ENCODE measurements around the gene MOGAT3.

MOGAT3 gene

DNA sequence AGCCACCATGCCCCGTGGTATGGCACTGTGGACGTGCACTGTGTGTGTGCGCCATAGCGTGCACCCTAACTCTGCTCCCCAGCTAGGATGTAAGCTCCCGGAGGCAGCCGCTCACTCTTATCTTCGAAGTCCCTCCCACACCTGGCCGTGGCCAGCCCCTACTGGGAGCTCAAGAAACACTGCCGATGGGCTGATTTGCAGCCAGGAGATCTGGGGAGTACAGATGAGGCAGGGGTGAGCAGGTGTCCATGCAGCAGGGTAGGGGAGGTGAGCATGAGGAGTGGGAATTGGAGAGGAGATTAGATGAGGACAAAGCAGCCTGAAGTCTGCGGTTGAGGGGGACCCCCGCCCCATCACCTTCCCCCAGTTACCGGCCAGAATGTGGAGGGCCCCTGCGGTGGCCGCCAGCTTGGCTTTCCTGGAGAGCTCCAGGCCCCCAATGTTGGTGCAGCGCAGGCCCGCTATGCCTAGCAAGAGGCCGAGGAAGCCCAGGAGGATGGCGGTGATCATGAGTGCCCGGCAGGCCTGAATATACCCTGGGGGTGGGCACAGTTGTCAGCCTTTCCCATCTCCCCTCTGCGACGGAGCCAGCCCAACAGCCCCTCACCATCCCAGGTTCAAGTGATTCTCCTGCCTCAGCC lies 33.2 kb upstream of the MOGAT3 start:
- no peak for DNase-seq

DNA sequence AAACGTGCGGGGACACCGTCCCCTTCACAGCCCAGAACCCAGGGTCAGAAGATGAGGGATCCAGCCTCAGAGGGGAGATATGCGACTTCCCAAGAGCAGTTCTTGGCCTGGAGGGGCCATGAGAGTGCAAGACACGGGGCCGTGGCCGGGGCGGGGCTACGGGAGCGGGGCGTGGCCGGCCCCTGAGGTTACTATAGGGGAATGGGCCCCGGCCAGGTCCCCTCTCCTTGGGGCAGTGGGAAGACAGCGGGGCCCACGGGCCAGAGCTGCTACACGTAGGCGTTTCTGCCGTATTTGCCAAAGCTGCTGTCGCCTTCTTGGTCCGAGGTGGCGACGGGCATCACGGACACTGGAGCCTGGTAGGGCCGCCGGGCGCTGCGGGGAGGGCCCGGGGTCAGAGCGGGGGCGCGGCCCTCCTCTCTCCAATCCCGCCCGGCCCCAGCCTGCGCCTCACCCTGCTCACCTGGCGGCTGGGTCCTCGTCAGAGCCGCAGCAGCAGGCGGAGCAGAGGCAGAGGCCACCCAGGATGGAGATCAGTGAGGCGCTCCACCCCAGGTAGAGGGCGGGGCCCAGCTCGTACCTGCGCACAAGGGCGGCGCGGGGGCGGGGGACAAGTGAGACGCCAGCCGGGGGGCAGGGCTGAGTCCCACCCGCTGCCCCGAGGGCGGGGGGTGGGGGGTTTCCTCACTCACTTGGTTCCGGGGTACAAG lies 31.5 kb upstream of the MOGAT3 start:
- no peak for DNase-seq

DNA sequence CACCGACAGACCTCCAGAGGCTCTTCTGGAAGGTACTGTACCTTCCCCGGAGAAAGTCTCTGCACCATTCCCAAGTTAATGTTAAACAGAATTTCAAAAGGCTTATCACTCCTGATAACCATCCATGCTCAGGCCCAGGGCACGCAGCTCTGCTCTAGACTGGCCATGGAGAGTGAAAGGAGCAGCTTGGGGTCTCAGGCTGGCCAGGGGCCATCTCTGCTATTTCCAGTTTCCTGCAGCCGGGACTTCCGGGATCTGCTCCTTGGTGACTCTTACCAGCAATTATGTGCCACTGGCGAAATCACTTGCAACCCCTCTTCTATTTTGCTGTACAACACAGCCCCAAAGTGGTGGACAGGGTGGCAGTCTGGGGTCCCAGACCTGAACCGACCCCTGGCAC lies 30.8 kb upstream of the MOGAT3 start:
- no peak for DNase-seq

DNA sequence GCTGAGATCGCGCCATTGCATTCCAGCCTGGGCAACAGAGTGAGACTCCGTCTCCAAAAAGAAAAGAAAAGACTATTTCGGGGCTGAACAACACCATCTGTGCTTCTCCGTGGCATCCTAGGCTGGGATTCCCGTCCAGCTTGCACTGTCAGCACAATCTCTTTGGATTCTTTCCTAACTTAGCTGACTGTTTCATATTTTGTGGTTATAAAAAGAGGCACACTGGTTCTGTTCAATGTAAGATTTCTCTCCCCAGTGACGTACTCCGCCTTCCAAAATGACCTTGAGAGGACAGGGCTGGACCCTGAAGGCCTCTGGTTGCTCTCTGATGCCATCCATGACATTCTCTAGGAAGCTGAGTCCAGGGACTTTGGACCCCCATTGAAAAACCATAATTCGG lies 25.9 kb upstream of the MOGAT3 start:
- DNase-seq: no peak

DNA sequence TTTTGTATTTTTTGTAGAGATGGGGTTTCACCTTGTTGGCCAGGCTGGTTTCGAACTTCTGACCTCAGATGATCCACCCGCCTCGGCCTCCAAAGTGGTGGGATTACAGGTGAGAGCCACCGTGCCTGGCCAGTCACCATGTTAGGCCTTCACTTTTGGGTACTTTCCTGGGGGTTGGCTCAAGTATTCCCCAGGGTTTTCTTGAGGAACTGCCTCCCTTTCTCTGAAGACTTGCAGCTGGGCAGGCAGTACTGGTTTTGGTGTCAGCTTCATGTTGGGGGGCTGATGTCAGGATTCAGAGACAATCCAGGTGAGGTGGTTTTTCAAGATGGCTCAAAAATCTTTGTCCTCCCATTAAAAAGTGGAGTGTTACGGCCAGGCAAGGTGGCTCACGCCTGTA lies 24.8 kb upstream of the MOGAT3 start:
- no peak for DNase-seq

DNA sequence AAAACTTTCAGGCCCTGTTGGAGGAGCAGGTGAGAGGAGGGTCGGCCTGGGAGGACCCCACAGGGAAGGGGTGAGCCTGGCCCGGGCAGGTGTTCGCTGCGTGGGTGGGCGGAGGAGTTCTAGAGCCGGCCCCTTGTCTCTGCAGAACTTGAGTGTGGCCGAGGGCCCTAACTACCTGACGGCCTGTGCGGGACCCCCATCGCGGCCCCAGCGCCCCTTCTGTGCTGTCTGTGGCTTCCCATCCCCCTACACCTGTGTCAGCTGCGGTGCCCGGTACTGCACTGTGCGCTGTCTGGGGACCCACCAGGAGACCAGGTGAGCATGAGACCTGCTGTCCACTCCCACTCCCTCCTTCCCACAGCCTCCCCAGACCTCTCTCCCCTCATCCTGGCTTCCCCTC lies 22.7 kb upstream of the MOGAT3 start:
- no peak for DNase-seq

DNA sequence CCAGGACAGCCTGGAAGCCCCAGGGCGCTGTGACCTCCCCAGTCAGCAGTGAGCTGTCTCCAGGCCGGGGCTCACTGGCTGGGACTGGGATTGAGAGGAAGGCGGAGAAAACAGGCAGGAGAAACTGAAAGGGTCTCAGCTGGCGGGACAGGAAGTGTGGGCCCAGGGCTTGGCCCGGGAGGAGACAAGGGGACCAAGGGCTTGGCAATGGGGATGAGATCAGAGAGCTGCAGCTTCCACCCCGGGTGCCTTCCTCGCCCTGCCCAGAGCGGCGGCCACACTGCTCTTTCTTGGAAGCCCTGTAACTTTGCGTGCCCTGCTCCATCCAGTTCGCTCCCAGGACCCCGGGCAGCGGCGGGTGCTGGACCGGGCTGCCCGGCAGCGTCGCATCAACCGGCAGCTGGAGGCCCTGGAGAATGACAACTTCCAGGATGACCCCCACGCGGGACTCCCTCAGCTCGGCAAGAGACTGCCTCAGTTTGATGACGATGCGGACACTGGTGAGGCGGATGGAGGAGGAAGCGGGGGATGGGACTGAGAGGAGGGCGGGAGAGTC lies 21.5 kb upstream of the MOGAT3 start:
- no peak for DNase-seq

DNA sequence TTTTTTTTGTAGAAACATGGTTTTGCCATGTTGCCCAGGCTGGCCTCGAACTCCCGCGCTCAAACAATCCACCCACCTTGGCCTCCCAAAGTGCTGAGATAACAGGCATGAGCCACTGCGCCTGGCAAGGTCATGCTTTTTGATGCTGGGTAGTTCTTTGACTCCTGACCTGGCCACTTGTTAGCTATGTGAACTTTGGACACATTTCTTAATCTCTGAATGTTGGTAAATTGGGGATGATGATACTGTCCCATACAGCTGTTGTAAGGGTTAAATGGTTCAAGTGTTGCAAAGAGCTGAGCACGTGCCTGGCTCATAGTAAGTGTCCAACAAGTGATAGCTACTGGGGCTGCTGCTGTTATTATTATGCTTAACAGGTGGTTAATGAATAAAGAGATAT lies 19.5 kb upstream of the MOGAT3 start:
- no peak for DNase-seq

DNA sequence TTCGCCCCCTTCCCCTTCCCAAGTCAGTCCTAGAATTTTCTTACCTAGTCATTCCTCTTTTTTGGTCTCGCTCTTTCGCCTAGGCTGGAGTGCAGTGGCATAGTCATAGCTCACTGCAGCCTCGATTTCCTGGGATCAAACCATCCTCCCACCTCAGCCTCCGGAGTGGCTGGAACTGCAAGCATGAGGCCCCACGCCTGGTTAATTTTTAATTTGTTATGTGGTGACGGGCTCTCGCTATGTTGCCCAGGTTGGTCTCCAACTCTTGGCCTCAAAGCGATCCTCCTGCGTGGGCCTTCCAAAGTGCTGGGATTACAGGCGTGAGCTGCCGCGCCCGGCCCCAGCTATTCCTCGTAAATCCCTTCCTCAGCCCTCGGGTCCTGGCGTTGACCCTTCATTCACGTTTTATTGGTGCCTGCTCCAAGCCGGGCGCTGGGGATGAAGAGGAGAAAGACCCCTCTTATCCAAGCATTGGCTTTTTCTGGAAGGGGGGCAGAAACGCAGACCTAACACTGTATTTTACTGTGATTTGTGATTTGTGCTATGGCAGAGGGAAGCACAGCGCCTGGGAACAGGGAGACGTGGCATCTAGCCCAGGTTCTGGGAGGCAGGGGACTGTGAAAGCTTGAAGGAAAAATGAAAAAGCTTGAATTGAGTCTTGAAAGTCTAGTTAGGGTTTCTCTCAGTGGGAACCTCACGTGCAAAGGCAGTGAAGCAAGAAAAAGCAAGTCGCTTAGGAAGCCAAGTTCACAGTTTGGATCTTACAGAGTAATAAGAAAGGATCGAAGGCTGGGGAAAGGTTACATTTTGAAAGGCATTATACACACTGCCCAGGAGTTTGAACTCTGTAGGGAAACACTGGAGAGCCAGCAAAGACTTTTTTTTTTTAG lies 17.6 kb upstream of the MOGAT3 start:
- DNase-seq: no peak

DNA sequence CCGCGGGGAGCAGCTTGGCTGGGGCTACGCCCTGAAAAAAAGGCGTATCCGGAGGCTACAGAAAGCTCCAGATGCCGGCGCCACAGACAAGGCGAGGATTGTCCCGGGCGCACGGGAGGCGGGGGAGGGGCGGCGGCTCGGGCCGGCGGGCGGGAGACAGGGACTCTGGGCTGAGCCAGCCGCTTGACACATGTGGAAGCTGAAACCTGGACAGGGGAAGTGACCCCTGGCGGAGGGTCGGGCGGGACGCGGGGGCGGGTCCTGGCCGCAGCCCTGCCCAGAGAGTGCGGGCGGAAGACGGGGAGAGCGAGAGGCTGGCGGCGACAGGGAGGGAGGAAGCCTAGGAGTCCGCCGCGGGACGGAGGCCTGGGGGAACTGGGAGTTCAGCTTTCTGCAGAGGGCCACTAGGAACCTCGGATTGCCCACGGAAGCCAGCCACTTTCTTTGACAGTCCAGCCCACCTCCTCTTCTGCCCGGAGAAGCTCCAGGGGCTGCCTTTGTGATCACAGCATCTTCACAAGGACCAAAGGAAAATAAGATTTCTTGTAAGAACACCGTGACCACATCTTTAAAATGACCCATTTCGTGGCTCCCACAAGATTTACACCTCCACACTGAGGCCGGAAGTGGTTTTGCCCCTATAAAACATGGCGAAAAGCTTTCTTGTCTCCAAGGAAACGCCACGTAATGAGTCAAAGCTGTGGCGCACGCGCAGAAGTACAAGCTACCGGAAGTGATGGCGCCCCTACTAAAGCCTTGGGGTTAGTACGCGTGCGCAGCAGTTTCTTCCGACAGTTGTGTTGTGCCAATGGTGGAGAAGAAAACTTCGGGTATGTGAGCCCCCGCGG lies 16.8 kb upstream of the MOGAT3 start, which contains the start of the genes PLOD3 and ZNHIT1:
PLOD3 (minus strand) TSS at position 194 of the 848 bp plus-strand sequence. CDS start 307 bp downstream, outside the sequence.
ZNHIT1 (plus strand) TSS at position 778 of the 848 bp plus-strand sequence; CDS start at position 809, 31 bp downstream.
- peak; percentile 98 for DNase-seq

DNA sequence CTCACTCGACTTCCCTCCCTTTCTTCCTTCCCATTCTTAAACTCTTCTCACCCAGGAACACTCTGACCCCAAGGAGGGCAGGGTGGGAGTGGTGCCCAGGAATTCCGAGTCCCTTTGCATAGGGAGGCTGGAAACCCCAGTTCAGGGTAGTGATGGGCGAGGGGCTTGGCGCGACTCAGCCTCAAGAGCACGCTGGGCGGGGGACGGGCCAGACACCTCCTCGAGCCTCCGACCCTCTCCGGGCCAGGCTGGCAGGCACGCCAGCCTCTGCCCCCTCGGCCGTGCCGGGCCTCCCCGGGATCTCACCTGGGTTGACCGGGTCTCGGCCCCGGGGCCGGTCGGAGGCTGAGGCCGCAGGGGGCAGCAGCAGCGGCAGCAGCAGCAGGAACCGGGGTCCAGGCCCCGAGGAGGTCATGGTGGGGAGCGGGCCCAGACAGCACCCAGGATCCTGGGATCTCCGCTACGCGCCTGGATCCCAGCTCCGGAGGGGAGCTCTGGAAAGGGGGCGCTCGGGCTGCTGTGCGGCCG lies 16.1 kb upstream of the MOGAT3 start:
- DNase-seq: no peak

DNA sequence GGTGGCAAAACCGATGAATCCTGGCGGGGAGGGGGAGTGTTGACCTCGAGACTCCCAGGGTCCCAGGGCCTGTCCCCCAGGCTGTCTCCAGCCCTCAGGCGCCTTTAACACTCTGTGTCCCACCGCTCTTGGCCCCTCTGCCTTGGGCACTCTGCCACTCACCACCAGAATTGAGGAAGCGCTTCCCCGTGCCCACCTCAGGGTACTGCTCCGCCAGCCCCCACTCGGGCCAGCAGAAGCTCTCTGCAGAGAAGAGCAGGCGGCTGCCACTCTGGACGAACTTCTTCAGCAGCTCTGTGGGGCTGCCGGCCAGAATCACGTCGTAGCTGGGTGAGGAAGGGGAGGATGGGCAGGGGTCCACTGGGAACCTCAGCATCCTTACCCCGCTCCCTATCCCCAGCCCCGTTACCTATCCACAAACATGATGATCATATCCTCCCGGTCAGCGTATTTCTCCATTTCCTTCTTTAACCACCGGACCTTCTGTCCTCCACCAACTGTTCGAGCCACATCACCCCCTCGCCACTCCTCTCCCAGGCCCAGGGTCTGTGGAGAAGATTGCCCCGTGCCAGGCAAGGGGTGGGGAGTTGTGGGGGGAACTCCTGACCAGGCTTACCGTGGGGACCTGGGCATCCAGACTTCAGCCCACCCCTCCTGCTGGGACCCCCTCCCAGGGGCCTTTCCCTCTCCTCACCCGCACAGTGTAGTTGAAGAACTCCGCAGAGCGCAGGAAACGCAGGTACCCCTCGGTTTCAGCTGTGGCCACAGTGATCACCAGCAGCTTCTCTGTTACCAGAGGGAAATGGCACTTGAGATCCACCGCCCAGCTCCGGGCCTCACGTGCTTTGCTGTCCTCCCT lies 15.4 kb upstream of the MOGAT3 start:
- peak; percentile 30 for DNase-seq

DNA sequence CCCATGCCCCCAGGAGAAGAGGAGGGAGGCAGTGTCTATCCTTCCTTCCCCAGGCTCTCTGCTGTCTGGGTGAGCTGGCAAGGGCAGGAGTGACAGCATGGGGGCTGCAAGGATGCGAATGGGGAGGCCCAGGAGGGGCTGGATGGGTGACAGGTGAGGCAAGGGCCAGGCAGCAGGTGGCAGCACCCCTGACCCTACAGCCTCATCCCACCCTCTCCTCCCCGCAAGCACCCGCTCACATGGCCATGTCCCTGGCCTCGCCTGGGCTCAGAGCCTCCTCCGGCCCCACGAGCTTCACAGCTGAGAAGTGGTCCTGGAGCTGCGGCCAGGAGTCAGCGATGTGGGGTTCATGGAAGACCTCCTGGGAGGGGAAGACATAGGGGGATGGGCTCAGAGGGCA lies 11.2 kb upstream of the MOGAT3 start:
- DNase-seq: no peak

DNA sequence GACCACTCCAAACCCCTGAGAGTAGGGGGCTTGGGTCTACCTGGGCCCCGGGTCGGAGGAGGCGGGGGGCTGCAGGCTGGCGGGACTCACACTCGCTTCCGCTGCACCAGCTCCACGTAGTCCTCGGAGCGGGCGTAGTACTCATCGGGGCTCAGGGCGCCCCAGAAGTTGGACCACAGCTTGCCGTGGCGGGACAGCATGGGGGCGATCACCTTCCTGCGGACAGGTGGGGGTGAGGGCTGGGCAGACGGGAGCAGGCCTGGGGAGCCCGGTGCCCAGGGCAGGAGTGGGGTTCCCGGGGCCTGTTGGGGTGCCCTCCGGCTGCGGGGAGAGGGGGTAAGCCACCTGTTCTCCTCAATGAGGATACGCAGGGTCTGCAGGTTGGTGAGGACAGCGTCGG lies 10.7 kb upstream of the MOGAT3 start:
- DNase-seq: no peak

DNA sequence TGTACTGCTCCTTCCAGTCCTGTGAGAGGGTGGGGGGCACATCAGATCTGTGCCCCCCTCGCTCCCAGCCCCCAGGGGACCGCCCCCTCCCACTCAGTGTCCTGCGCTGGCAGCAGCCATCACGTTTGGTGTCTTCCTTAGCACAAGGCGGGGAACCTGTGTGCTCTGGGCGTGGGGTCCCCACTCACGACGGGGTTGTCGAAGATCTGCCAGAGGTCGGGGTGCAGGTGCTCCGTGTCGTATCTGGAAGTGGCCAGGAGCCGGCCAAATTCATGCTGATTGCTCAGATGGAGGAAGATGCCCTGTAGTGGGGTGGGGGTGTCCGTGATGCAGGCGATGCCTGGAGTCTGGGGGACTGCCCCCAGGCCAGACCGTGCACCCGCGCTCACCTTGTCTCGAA lies 9.3 kb upstream of the MOGAT3 start:
- DNase-seq: no peak

DNA sequence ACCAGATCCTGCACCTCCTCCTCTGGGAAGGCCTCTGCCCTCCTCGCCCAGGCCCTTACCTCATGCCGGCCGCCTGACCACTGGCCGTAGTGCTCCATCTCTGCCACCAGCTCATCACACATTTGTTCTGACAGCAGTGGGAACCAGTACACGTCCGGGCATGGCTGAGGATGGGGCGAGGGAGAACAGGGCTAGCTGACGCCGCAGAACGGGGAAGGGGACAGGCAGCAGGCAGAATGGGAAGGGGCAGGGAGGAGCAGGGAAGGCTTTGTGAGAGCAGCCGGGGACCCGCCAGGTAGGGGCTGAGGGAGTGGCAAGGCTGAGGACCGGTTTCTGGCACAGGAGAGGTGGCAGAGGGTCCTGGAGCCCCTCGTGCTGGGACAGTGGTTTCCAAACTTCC lies 8.0 kb upstream of the MOGAT3 start:
- DNase-seq: no peak

DNA sequence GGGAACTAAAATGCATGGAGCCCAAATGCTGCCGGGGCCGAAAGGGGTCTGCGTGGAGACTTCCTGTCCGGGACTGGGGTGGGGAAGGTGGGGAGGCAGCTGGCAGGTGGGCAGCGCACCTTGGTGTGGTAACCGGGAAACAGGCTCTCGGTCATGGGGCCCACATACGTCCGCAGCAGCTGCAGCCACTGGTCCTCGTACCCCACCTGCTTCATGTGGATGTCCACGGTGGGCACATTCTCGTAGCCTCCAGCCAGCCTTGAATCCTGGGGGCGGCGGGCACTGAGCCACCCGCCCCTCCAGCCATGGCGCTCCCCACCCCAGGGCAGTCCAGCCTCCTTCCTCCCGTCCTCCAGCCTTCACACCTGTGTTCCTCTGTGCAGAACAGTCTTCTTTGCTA lies 6.6 kb upstream of the MOGAT3 start:
- DNase-seq: no peak

DNA sequence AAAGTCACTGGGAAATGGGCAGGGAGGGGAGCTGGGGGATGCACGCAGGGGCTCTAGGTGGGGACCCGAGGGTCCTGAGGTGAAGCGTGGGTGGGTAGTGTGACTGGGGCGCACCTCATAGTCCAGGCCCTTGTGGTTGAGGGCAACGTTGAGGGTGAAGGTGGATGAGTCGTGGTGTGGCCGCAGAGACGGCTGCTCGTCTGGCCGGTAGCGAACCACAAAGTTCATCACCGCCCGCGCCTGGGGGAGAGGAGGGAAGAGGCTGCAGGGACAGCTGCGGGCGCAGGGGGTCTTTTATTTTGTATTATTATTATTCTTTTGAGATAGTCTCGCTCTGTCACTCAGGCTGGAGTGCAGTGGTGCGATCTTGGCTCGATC lies 5.8 kb upstream of the MOGAT3 start:
- DNase-seq: no peak

DNA sequence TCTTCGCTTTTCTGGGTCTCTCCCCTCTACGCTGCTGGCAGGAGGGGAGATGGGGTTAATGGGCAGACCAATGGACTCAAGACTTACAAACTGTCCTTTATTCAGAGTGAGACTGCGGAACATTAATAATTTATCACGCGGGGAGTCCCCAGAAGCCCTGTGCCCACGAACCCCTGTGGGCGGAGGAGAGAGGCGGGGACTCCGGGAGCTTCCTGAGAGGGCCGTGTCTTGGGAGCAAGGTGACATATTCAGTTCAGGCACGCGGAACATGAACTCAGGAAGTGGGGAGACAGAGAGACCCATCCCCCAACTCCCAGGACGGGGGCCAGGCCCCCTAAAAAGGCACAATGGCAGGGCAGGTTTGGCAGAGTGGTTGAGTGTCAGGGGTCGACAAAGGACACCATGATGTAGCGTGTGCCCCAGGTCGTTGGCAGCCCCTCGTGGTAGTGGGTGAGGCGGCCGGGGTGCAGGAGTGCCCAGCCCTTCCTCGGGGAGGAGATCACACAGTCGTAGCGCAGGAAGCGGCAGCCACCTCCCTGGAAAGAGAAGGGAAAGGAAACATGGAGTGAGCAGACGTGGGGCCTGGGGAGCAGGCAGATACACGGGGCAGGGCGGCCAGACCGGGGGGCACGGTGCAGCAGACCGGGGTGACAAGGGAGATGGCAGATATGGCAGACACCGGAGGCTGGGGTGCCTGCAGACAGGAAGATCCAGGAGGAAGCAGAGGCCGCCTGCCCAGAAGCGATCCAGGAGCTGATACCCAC lies 5.2 kb upstream of the MOGAT3 start:
- DNase-seq: no peak

Measured in fibroblast of skin of back (primary cell).